ENCODE measurements around the gene CCDC148.

The CCDC148 gene

GRCh38 chr2:158496986-158497385, 40.4 kb upstream of the CCDC148 start:
- TF ChIP-seq REST (IDR thresholded peaks at IDR 0.05; ENCODE audit: insufficient read depth in 1 of 2, low read depth in 2 of 2, low read length in 2 of 2) (no peak), TAF1 (IDR thresholded peaks at IDR 0.05; ENCODE audit: borderline replicate concordance, insufficient read depth, low read length) (no peak), SIN3A (IDR thresholded peaks at IDR 0.05; ENCODE audit: borderline replicate concordance, insufficient read depth, low read length) (no peak)

- TF ChIP-seq FOXP2 (optimal IDR thresholded peaks at IDR 0.05; ENCODE audit: borderline replicate concordance, extremely low read depth, extremely low read length, insufficient read depth): no peak
- no peak for TF ChIP-seq SIN3A (IDR thresholded peaks at IDR 0.05; ENCODE audit: borderline replicate concordance, insufficient read depth, low read length)
- TF ChIP-seq POLR2AphosphoS5 (IDR thresholded peaks at IDR 0.05; ENCODE audit: low read depth, low read length): no peak
- TF ChIP-seq TAF1 (IDR thresholded peaks at IDR 0.05; ENCODE audit: borderline replicate concordance, insufficient read depth, low read length): no peak
- no peak for TF ChIP-seq REST (IDR thresholded peaks at IDR 0.05; ENCODE audit: insufficient read depth in 1 of 2, low read depth in 2 of 2, low read length in 2 of 2)
Measured at GRCh38 chr2:158495175-158495574, 38.6 kb upstream of the CCDC148 start.

- TF ChIP-seq REST (IDR thresholded peaks at IDR 0.05; ENCODE audit: insufficient read depth in 1 of 2, low read depth in 2 of 2, low read length in 2 of 2) (no peak), SIN3A (IDR thresholded peaks at IDR 0.05; ENCODE audit: borderline replicate concordance, insufficient read depth, low read length) (no peak), POLR2AphosphoS5 (IDR thresholded peaks at IDR 0.05; ENCODE audit: low read depth, low read length) (no peak), FOXP2 (optimal IDR thresholded peaks at IDR 0.05; ENCODE audit: borderline replicate concordance, extremely low read depth, extremely low read length, insufficient read depth) (no peak)
Measured at GRCh38 chr2:158493458-158493857, 36.9 kb upstream of the CCDC148 start.

GRCh38 chr2:158491072-158491471, 34.5 kb upstream of the CCDC148 start:
- TF ChIP-seq REST (IDR thresholded peaks at IDR 0.05; ENCODE audit: insufficient read depth in 1 of 2, low read depth in 2 of 2, low read length in 2 of 2) (no peak), TAF1 (IDR thresholded peaks at IDR 0.05; ENCODE audit: borderline replicate concordance, insufficient read depth, low read length) (no peak), POLR2AphosphoS5 (IDR thresholded peaks at IDR 0.05; ENCODE audit: low read depth, low read length) (no peak), FOXP2 (optimal IDR thresholded peaks at IDR 0.05; ENCODE audit: borderline replicate concordance, extremely low read depth, extremely low read length, insufficient read depth) (no peak), SIN3A (IDR thresholded peaks at IDR 0.05; ENCODE audit: borderline replicate concordance, insufficient read depth, low read length) (no peak)

GRCh38 chr2:158489366-158490112, 33.0 kb upstream of the CCDC148 start:
- TF ChIP-seq TAF1 (IDR thresholded peaks at IDR 0.05; ENCODE audit: borderline replicate concordance, insufficient read depth, low read length) (no peak), REST (IDR thresholded peaks at IDR 0.05; ENCODE audit: insufficient read depth in 1 of 2, low read depth in 2 of 2, low read length in 2 of 2) (no peak), SIN3A (IDR thresholded peaks at IDR 0.05; ENCODE audit: borderline replicate concordance, insufficient read depth, low read length) (no peak), POLR2AphosphoS5 (IDR thresholded peaks at IDR 0.05; ENCODE audit: low read depth, low read length) (no peak), FOXP2 (optimal IDR thresholded peaks at IDR 0.05; ENCODE audit: borderline replicate concordance, extremely low read depth, extremely low read length, insufficient read depth) (no peak)
